GM10266 (cell line): Measurements from ENCODE around the gene TNFRSF21.

Source experiments
- DNase-seq: peaks from one replicate; pipeline ENCODE4 v3.0.0; 2012; ENCODE audit errors: extremely low spot score
- CTCF ChIP-seq: IDR thresholded peaks from 2 replicates; pipeline ENCODE4 v1.5.1; 2012; ENCODE audit warnings: mild to moderate bottlenecking, low read depth; ENCODE audit not compliant: control insufficient read depth, insufficient read depth; ENCODE audit errors: missing control alignments

TNFRSF21 gene

GRCh38 chr6:47242483-47243386, 67.0 kb downstream of the TNFRSF21 start:
- TF ChIP-seq CTCF = no peak
- DNase-seq = peak; percentile 72

- DNase-seq = no peak
- no peak for TF ChIP-seq CTCF
These were observed 67.8 kb downstream of the TNFRSF21 start for GRCh38 chr6:47241742-47242482.

- DNase-seq = no peak
- no peak for TF ChIP-seq CTCF
These were observed 69.3 kb downstream of the TNFRSF21 start for GRCh38 chr6:47240277-47240890.

GRCh38 chr6:47239546-47239945, 70.2 kb downstream of the TNFRSF21 start:
- no peak for TF ChIP-seq CTCF

GRCh38 chr6:47238456-47238995, 71.2 kb downstream of the TNFRSF21 start:
- no peak for DNase-seq
- TF ChIP-seq CTCF = no peak

More at GRCh38 chr6:47239546-47239945, 70.2 kb downstream of the TNFRSF21 start:
- no peak for DNase-seq

GRCh38 chr6:47237196-47237595, 72.5 kb downstream of the TNFRSF21 start:
- no peak for DNase-seq

More at GRCh38 chr6:47237196-47237595, 72.5 kb downstream of the TNFRSF21 start:
- TF ChIP-seq CTCF = no peak
